PFSK-1 (cell line): Measurements from ENCODE around the gene RABL3.

Experiments used
- POLR2AphosphoS5 ChIP-seq: IDR thresholded peaks from 2 replicates; pipeline ENCODE4 v1.6.1; 2012; ENCODE audit warnings: low read depth, mild to moderate bottlenecking, control low read depth, low read length, moderate library complexity
- TAF1 ChIP-seq: IDR thresholded peaks from 2 replicates; pipeline ENCODE4 v1.6.1; 2012; ENCODE audit warnings: low read length, control low read depth, borderline replicate concordance; ENCODE audit not compliant: insufficient read depth

- TF ChIP-seq POLR2AphosphoS5 (no peak), TAF1 (no peak)
Measured at GRCh38 chr3:120680193-120680894, 62.0 kb downstream of the RABL3 start.
